NCI-H128 (cell line): ENCODE results near the gene SARM1.

Experiments used
- DNase-seq: peaks from one replicate; lab custom pipeline; 2025; ENCODE audit not compliant: unreplicated experiment; lab: John Stamatoyannopoulos, UW

SARM1 gene

GRCh38 chr17:28341516-28341915 is 30.0 kb upstream of the SARM1 start:
- DNase-seq, result no peak

GRCh38 chr17:28342313-28342712 is 29.2 kb upstream of the SARM1 start:
- DNase-seq, result no peak

- no peak for DNase-seq
Measured at GRCh38 chr17:28343491-28343932, 28.0 kb upstream of the SARM1 start.

GRCh38 chr17:28344011-28344410 is 27.5 kb upstream of the SARM1 start:
- DNase-seq, result no peak

- DNase-seq, result no peak
Measured at GRCh38 chr17:28344435-28344901, 27.0 kb upstream of the SARM1 start.

GRCh38 chr17:28345419-28346198 is 25.9 kb upstream of the SARM1 start:
- no peak for DNase-seq

- DNase-seq, result no peak
Measured at GRCh38 chr17:28346199-28346580, 25.3 kb upstream of the SARM1 start.

- no peak for DNase-seq
Measured at GRCh38 chr17:28346746-28347246, 24.7 kb upstream of the SARM1 start.

- no peak for DNase-seq
Measured at GRCh38 chr17:28347261-28347891, 24.1 kb upstream of the SARM1 start.

GRCh38 chr17:28348979-28349378 is 22.5 kb upstream of the SARM1 start:
- no peak for DNase-seq

GRCh38 chr17:28350271-28350670 is 21.2 kb upstream of the SARM1 start:
- no peak for DNase-seq

- peak; percentile 78 for DNase-seq
Measured at GRCh38 chr17:28357061-28357900, 14.2 kb upstream of the SARM1 start, which contains the start of gene POLDIP2. Gene POLDIP2, minus strand, starts transcription at chr17:28357527. Its CDS starts 79 bp downstream, at chr17:28357448.

- no peak for DNase-seq
Measured at GRCh38 chr17:28357901-28358197, 13.6 kb upstream of the SARM1 start.

GRCh38 chr17:28363186-28363585 is 8.3 kb upstream of the SARM1 start:
- no peak for DNase-seq

- no peak for DNase-seq
Measured at GRCh38 chr17:28363776-28364650, 7.5 kb upstream of the SARM1 start.

- DNase-seq, result no peak
Measured at GRCh38 chr17:28364665-28365363, 6.7 kb upstream of the SARM1 start, which contains the start of gene SEBOX. Gene SEBOX, minus strand, starts transcription at chr17:28365199. Its CDS starts 48 bp downstream, at chr17:28365151.

GRCh38 chr17:28365487-28365886 is 6.0 kb upstream of the SARM1 start:
- DNase-seq, result no peak

- DNase-seq, result no peak
Measured at GRCh38 chr17:28366605-28367004, 4.9 kb upstream of the SARM1 start.

GRCh38 chr17:28367641-28368305 is 3.7 kb upstream of the SARM1 start:
- DNase-seq, result no peak
